ENCODE data around the gene CLCNKB. TPM values are rescaled to one million over a fixed set of nuclear protein-coding genes. Genes with fewer than 3 reads are reported as not detected.
"Not testable (repeated sequence)": the region's sequence is repeated elsewhere in the genome, so short reads cannot be mapped to it uniquely, and the experiment has no call there.

The CLCNKB gene
- total RNA-seq, 3 donors from 2014 or later (not counting 1 experiment from before 2014, with no cell fraction given), result not detected

DNA sequence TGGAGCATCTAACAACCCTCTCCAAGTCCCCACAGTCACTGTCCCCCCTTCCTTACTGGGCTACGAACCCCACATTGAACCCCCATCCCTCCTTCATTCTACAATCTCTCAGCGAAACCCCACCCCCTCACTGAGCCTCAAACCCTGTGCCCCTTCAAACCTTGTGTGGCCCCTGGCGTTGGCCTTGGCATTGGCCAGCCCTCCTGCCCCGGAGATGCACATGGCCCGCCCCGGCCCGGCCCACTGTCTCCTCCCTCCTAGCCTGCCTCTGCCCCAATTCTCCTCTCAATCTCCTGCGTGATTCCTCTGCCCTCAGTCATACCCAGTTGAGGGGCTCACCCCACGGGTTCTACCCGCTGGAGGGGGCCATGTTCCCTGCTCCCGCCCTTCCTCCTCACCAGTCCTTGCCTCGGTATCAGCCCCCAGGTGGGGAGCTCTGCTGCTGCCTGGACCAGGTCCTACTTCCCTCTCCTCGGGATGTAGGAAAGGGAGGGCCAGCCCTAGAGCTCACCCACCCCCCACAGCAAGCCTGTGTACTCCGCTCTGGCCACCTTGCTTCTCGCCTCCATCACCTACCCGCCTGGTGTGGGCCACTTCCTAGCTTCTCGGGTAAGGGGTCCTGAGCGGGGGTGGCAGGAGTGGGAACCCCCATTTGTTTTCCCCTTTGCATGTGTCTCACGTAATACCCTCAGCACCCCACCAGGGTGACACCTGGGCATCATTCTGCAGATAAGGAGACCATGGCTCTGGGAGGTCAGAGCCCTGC is 15.2 kb upstream of the CLCNKB start:
- Histone ChIP-seq H3K36me3 (ENCODE audit: control insufficient read depth, insufficient read depth, low read length) (no peaks in the 10 kb centered on the region), H3K9me3 (ENCODE audit: control insufficient read depth, insufficient read depth, low read length) (no peaks in the 10 kb centered on the region), H3K4me3 (ENCODE audit: low read length) (no peak overlapping the region), H3K27ac (ENCODE audit: low read length) (no peak overlapping the region), H3K27me3 (ENCODE audit: control insufficient read depth, insufficient read depth, low read length) (peaks cover 6% of the 10 kb centered on the region), H3K4me1 (ENCODE audit: control insufficient read depth, insufficient read depth, low read length) (peaks cover 13% of the 10 kb centered on the region)
- DNase-seq, result no peak
- H3K4me1 Mint-ChIP-seq, result peaks cover 0 to 8% of the 10 kb centered on the region in 2 donors
- no peak for ATAC-seq
- H3K9me3 Mint-ChIP-seq, result no peaks in the 10 kb centered on the region
- H3K4me3 Mint-ChIP-seq, result no peak overlapping the region
- H3K27me3 Mint-ChIP-seq (ENCODE audit: low read depth in 2 of 2), result peaks cover 0 to 16% of the 10 kb centered on the region in 2 donors
- no peaks in the 10 kb centered on the region for H3K36me3 Mint-ChIP-seq
- H3K27ac Mint-ChIP-seq, result no peak overlapping the region
- intact Hi-C loops (cut with micrococcal nuclease), result no loop called here
- WGBS (ENCODE audit: insufficient coverage), result 57% methylated on average over 19 of the region's 19 CpGs
- TF ChIP-seq CTCF (IDR thresholded peaks at IDR 0.05), result no peak

GRCh38 chr1:16029003-16029268 is 14.6 kb upstream of the CLCNKB start:
- intact Hi-C loops (cut with micrococcal nuclease); H3K36me3 Mint-ChIP-seq: not testable (repeated sequence)
- WGBS (ENCODE audit: insufficient coverage), result 80% methylated on average over 13 of the region's 13 CpGs

GRCh38 chr1:16029288-16029687 is 14.3 kb upstream of the CLCNKB start:
- no peak for ATAC-seq
- TF ChIP-seq CTCF (IDR thresholded peaks at IDR 0.05), result no peak
- H3K36me3 ChIP-seq (ENCODE audit: control insufficient read depth, insufficient read depth, low read length), result no peaks in the 10 kb centered on the region
- no peaks in the 10 kb centered on the region for H3K9me3 Mint-ChIP-seq
- no peak overlapping the region for H3K4me3 ChIP-seq (ENCODE audit: low read length)
- intact Hi-C loops (cut with micrococcal nuclease), result no loop called here
- peaks cover 0 to 16% of the 10 kb centered on the region in 2 donors for H3K27me3 Mint-ChIP-seq (ENCODE audit: low read depth in 2 of 2)
- H3K4me3 Mint-ChIP-seq, result no peak overlapping the region
- peaks cover 0 to 8% of the 10 kb centered on the region in 2 donors for H3K4me1 Mint-ChIP-seq
- H3K27me3 ChIP-seq (ENCODE audit: control insufficient read depth, insufficient read depth, low read length), result peaks cover 6% of the 10 kb centered on the region
- 86% methylated on average over 1 of the region's 1 CpG for WGBS (ENCODE audit: insufficient coverage)
- H3K9me3 ChIP-seq (ENCODE audit: control insufficient read depth, insufficient read depth, low read length), result no peaks in the 10 kb centered on the region
- H3K27ac Mint-ChIP-seq, result no peak overlapping the region
- peaks cover 13% of the 10 kb centered on the region for H3K4me1 ChIP-seq (ENCODE audit: control insufficient read depth, insufficient read depth, low read length)
- no peak for DNase-seq
- H3K27ac ChIP-seq (ENCODE audit: low read length), result no peak overlapping the region
- no peaks in the 10 kb centered on the region for H3K36me3 Mint-ChIP-seq

More at GRCh38 chr1:16029003-16029268, 14.6 kb upstream of the CLCNKB start:
- H3K27ac ChIP-seq (ENCODE audit: low read length); H3K4me3 Mint-ChIP-seq; DNase-seq; H3K9me3 Mint-ChIP-seq; ATAC-seq; H3K27ac Mint-ChIP-seq; H3K36me3 ChIP-seq (ENCODE audit: control insufficient read depth, insufficient read depth, low read length); H3K9me3 ChIP-seq (ENCODE audit: control insufficient read depth, insufficient read depth, low read length); H3K27me3 ChIP-seq (ENCODE audit: control insufficient read depth, insufficient read depth, low read length); H3K4me1 Mint-ChIP-seq; H3K4me3 ChIP-seq (ENCODE audit: low read length): not testable (repeated sequence)
- H3K4me1 ChIP-seq (ENCODE audit: control insufficient read depth, insufficient read depth, low read length), result peaks cover 13% of the 10 kb centered on the region
- H3K27me3 Mint-ChIP-seq (ENCODE audit: low read depth in 2 of 2), result peaks cover 0 to 16% of the 10 kb centered on the region in 2 donors

GRCh38 chr1:16031551-16031950 is 12.0 kb upstream of the CLCNKB start:
- H3K4me1 ChIP-seq (ENCODE audit: control insufficient read depth, insufficient read depth, low read length), result peaks cover 12% of the 10 kb centered on the region
- no peaks in the 10 kb centered on the region for H3K9me3 ChIP-seq (ENCODE audit: control insufficient read depth, insufficient read depth, low read length)
- Mint-ChIP-seq H3K27me3 (ENCODE audit: low read depth in 2 of 2) (peaks cover 0 to 16% of the 10 kb centered on the region in 2 donors), H3K9me3 (no peaks in the 10 kb centered on the region), H3K27ac (no peak overlapping the region), H3K4me3 (no peak overlapping the region), H3K4me1 (peaks cover 0 to 8% of the 10 kb centered on the region in 2 donors), H3K36me3 (no peaks in the 10 kb centered on the region)
- no peak overlapping the region for H3K4me3 ChIP-seq (ENCODE audit: low read length)
- DNase-seq (no peak), ATAC-seq (no peak)
- intact Hi-C loops (cut with micrococcal nuclease), result no loop called here
- H3K27me3 ChIP-seq (ENCODE audit: control insufficient read depth, insufficient read depth, low read length), result peaks cover 6% of the 10 kb centered on the region
- no peaks in the 10 kb centered on the region for H3K36me3 ChIP-seq (ENCODE audit: control insufficient read depth, insufficient read depth, low read length)
- WGBS (ENCODE audit: insufficient coverage), result 85% methylated on average over 7 of the region's 8 CpGs
- H3K27ac ChIP-seq (ENCODE audit: low read length), result no peak overlapping the region
- TF ChIP-seq CTCF (IDR thresholded peaks at IDR 0.05), result no peak

Data from natural killer cell (primary cell).